ENCODE results near the gene IFI27.

IFI27 gene

DNA sequence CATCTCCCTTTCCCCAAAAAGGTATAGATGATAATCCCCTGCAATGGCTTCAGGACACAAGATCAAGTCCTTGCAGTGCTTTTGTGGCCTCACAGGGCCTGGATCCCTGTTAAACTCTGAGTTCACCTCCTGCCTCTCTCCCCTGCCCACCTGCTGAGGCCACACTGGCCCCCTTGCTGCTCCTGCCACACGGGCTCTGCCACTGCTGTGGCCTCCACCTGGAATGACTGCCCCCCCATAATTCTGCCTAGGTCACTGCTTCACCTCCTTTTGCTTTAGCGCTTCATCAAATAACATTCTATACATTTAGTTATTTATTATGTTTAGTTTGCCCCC, 653 bp upstream of the IFI27 start:
- no peak overlapping the region for H3K4me3 Mint-ChIP-seq
- TF ChIP-seq, protein P1, sequence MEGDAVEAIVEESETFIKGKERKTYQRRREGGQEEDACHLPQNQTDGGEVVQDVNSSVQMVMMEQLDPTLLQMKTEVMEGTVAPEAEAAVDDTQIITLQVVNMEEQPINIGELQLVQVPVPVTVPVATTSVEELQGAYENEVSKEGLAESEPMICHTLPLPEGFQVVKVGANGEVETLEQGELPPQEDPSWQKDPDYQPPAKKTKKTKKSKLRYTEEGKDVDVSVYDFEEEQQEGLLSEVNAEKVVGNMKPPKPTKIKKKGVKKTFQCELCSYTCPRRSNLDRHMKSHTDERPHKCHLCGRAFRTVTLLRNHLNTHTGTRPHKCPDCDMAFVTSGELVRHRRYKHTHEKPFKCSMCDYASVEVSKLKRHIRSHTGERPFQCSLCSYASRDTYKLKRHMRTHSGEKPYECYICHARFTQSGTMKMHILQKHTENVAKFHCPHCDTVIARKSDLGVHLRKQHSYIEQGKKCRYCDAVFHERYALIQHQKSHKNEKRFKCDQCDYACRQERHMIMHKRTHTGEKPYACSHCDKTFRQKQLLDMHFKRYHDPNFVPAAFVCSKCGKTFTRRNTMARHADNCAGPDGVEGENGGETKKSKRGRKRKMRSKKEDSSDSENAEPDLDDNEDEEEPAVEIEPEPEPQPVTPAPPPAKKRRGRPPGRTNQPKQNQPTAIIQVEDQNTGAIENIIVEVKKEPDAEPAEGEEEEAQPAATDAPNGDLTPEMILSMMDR (IDR thresholded peaks at IDR 0.05; ENCODE audit: unreplicated experiment in 3 of 3): no peak
- peaks cover 9% of the 10 kb centered on the region for H3K36me3 Mint-ChIP-seq (ENCODE audit: low read depth)
- peaks cover 5% of the 10 kb centered on the region for H3K27me3 Mint-ChIP-seq (ENCODE audit: low read depth)
- H3K4me1 Mint-ChIP-seq: peaks cover 13% of the 10 kb centered on the region
- no peak overlapping the region for H3K27ac Mint-ChIP-seq
- no peaks in the 10 kb centered on the region for H3K9me3 Mint-ChIP-seq

DNA sequence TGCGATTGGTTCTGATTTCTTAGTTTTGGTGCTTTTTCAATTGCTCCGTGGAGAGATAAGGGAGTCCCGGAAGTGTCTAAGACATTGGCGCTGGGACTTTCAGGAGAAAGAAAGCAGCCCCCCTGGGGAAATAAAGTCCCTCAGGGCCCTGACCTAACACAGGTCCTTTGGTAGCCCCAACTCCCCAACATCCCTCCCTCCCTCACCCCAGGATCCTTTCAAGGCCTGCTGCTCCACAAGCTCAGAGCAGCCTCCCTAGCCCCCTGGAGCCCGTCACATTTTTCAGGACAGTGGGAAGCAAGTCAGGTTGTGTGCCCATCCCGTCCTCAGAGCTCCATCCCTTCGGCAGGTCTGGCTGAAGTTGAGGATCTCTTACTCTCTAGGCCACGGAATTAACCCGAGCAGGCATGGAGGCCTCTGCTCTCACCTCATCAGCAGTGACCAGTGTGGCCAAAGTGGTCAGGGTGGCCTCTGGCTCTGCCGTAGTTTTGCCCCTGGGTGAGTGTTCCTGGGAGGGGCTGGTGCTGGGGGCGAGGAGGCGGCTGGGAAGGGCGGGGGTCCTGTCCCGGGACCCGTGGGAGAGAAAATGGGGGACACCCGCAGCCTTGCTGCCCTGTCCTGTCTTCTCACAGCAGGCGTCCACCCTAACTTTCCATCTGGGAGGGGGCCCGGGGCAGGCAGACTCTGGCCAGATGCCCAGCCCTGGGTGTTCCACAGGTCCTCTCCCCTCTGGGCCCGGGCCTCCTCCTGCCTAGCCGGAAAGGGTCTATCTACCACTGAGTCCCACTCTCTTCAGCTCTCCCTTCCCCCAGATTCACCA, 950 bp downstream of the IFI27 start:
- TF ChIP-seq, protein P1 (IDR thresholded peaks at IDR 0.05; ENCODE audit: unreplicated experiment in 3 of 3): no peak
- H3K36me3 Mint-ChIP-seq (ENCODE audit: low read depth): peaks cover 7% of the 10 kb centered on the region
- peaks cover 7% of the 10 kb centered on the region for H3K27me3 Mint-ChIP-seq (ENCODE audit: low read depth)
- H3K4me1 Mint-ChIP-seq: peaks cover 21% of the 10 kb centered on the region
- no peak overlapping the region for H3K4me3 Mint-ChIP-seq
- H3K27ac Mint-ChIP-seq: no peak overlapping the region
- H3K9me3 Mint-ChIP-seq: no peaks in the 10 kb centered on the region

DNA sequence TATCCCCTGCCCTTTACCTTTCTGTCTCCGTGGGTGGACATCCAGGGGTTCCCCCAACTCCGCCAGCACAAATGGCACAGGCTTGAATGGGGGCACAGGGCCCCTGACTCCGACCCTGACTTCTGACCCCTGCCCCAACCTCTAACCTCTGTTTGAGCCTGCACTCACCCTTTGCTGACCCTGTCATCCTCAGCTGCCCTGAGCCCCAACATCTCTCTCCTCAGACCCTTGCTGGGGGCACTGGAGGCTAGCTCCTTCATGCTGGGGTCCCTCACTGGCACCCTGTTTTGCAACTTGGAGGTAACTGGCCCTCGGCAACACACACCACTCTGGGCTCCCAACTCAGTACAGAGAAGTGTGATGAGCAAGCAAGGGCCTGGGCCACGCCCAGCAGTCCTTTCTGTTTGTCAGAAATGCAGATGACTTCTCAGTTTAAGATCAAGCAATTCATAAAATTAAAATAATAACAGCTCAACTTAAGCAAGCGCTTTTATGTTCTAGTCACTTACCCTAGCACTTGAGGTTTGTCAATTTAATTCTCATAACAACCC, 2.1 kb downstream of the IFI27 start:
- Mint-ChIP-seq H3K4me1 (peaks cover 21% of the 10 kb centered on the region), H3K36me3 (ENCODE audit: low read depth) (no peaks in the 10 kb centered on the region), H3K27ac (peak overlapping the region in 1 of 3 experiments; percentile 23), H3K27me3 (ENCODE audit: low read depth) (peaks cover 7% of the 10 kb centered on the region), H3K4me3 (no peak overlapping the region), H3K9me3 (no peaks in the 10 kb centered on the region)
- TF ChIP-seq, protein P1 (IDR thresholded peaks at IDR 0.05; ENCODE audit: unreplicated experiment in 3 of 3): no peak

DNA sequence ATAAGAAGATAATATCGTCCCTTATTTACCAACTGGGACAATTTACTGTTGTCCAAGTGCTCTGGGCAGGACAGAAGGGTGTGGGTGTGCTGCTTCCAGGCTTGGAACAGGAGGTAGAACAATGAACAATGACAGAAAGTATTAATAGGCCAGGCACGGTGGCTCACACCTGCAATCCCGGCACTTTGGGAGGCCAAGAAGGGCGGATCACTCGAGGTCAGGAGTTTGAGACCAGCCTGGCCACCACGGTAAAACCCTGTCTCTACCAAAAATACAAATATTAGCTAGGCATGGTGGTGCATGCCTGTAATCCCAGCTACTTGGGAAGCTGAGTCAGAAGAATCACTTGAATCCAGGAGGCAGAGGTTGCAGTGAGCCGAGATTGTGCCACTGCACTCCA, 2.5 kb downstream of the IFI27 start:
- peaks cover 7% of the 10 kb centered on the region for H3K27me3 Mint-ChIP-seq (ENCODE audit: low read depth)
- H3K9me3 Mint-ChIP-seq: no peaks in the 10 kb centered on the region
- H3K36me3 Mint-ChIP-seq (ENCODE audit: low read depth): no peaks in the 10 kb centered on the region
- peaks cover 21% of the 10 kb centered on the region for H3K4me1 Mint-ChIP-seq
- H3K4me3 Mint-ChIP-seq: no peak overlapping the region
- TF ChIP-seq, protein P1 (IDR thresholded peaks at IDR 0.05; ENCODE audit: unreplicated experiment in 3 of 3): no peak
- peak overlapping the region in 1 of 3 experiments; percentile 23 for H3K27ac Mint-ChIP-seq

DNA sequence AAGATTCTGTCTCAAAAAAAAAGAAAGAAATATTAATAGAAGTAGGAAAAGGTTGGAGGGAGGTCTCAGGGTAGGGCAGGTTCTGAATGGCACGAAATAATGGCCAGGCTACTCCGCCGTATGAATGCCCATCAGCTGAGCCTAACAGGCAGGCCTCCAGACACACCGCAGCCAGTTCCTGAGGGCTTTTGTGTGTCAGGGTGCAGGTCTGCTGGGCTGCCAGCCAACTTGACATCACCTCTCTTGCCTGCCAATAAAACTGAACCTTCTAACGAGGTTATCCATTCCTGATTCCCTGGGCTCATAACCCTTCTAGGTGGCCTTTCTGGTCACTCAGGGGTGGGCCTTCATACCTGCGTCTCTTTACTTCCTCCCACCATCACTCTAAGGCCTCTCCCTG, 3.0 kb downstream of the IFI27 start:
- Mint-ChIP-seq H3K9me3 (no peaks in the 10 kb centered on the region), H3K4me3 (no peak overlapping the region), H3K27ac (peak overlapping the region in 1 of 3 experiments; percentile 1), H3K36me3 (ENCODE audit: low read depth) (no peaks in the 10 kb centered on the region), H3K27me3 (ENCODE audit: low read depth) (peaks cover 7% of the 10 kb centered on the region), H3K4me1 (peaks cover 21% of the 10 kb centered on the region)
- TF ChIP-seq, protein P1 (IDR thresholded peaks at IDR 0.05; ENCODE audit: unreplicated experiment in 3 of 3): no peak
